ENCODE results near the gene NYAP1. TPM values are rescaled to one million over a fixed set of nuclear protein-coding genes. Genes with fewer than 3 reads are reported as not detected.
"Not testable (repeated sequence)": the region's sequence is repeated elsewhere in the genome, so short reads cannot be mapped to it uniquely, and the experiment has no call there.

The NYAP1 gene
- total RNA-seq, 1 experiment from 2014 or later = 1.3 TPM

GRCh38 chr7:100444311-100445278 lies 39.1 kb upstream of the NYAP1 start:
- DNase-seq (ENCODE audit: low spot score) = no peak
- CTCF ChIA-PET = no interaction called here
- H3K27me3 ChIP-seq (replicated peaks; ENCODE audit: insufficient read depth, low read depth, low read length, poor library complexity) = no peaks in the 10 kb centered on the region
- intact Hi-C loops (cut with micrococcal nuclease; ENCODE audit: unreplicated experiment) = no loop called here
- no peaks in the 10 kb centered on the region for H3K9me3 ChIP-seq (ENCODE audit: low read depth, low read length, poor library complexity, severe bottlenecking)
- H3K36me3 ChIP-seq (ENCODE audit: insufficient read depth, low read length, poor library complexity, severe bottlenecking) = no peaks in the 10 kb centered on the region
- H3K4me3 ChIP-seq (ENCODE audit: low read depth, low read length, poor library complexity, severe bottlenecking) = no peak overlapping the region
- TF ChIP-seq CTCF (conservative IDR thresholded peaks at IDR 0.05; ENCODE audit: low read depth, low read length) = no peak
- no peak for TF ChIP-seq EZH2 (IDR thresholded peaks at IDR 0.05; ENCODE audit: borderline replicate concordance, low read depth, low read length, poor library complexity, severe bottlenecking)
- POLR2A ChIA-PET (ENCODE audit: low non-redundant PET) = no interaction called here
- H3K27ac ChIP-seq (ENCODE audit: low read depth, low read length, poor library complexity, severe bottlenecking) = no peak overlapping the region
- BruUV-seq (replicated peaks) = no TSS peak
- no peaks in the 10 kb centered on the region for H3K4me1 ChIP-seq (ENCODE audit: insufficient read depth, low read length, poor library complexity, severe bottlenecking)

- H3K27ac ChIP-seq (ENCODE audit: low read depth, low read length, poor library complexity, severe bottlenecking) = no peak overlapping the region
- ChIA-PET CTCF (interaction anchor here (0.7 kb wide), 1 partner anchor 960 kb away, joined by 3 read pairs; no protein-coding TSS in a partner anchor), POLR2A (ENCODE audit: low non-redundant PET) (no interaction called here)
- H3K4me3 ChIP-seq (ENCODE audit: low read depth, low read length, poor library complexity, severe bottlenecking) = no peak overlapping the region
- intact Hi-C loops (cut with micrococcal nuclease; ENCODE audit: unreplicated experiment) = no loop called here
- no TSS peak for BruUV-seq (replicated peaks)
- no peaks in the 10 kb centered on the region for H3K9me3 ChIP-seq (ENCODE audit: low read depth, low read length, poor library complexity, severe bottlenecking)
- no peak for TF ChIP-seq EZH2 (IDR thresholded peaks at IDR 0.05; ENCODE audit: borderline replicate concordance, low read depth, low read length, poor library complexity, severe bottlenecking)
- TF ChIP-seq CTCF (conservative IDR thresholded peaks at IDR 0.05; ENCODE audit: low read depth, low read length) = no peak
- H3K27me3 ChIP-seq (replicated peaks; ENCODE audit: insufficient read depth, low read depth, low read length, poor library complexity) = no peaks in the 10 kb centered on the region
- H3K36me3 ChIP-seq (ENCODE audit: insufficient read depth, low read length, poor library complexity, severe bottlenecking) = no peaks in the 10 kb centered on the region
- no peaks in the 10 kb centered on the region for H3K4me1 ChIP-seq (ENCODE audit: insufficient read depth, low read length, poor library complexity, severe bottlenecking)
- no peak for DNase-seq (ENCODE audit: low spot score)
Observed at GRCh38 chr7:100446040-100446439, 37.7 kb upstream of the NYAP1 start.

GRCh38 chr7:100447363-100447762 lies 36.4 kb upstream of the NYAP1 start:
- H3K36me3 ChIP-seq (ENCODE audit: insufficient read depth, low read length, poor library complexity, severe bottlenecking); H3K4me1 ChIP-seq (ENCODE audit: insufficient read depth, low read length, poor library complexity, severe bottlenecking); H3K4me3 ChIP-seq (ENCODE audit: low read depth, low read length, poor library complexity, severe bottlenecking); BruUV-seq (replicated peaks); H3K27me3 ChIP-seq (replicated peaks; ENCODE audit: insufficient read depth, low read depth, low read length, poor library complexity); intact Hi-C loops (cut with micrococcal nuclease; ENCODE audit: unreplicated experiment); H3K9me3 ChIP-seq (ENCODE audit: low read depth, low read length, poor library complexity, severe bottlenecking); POLR2A ChIA-PET (ENCODE audit: low non-redundant PET); H3K27ac ChIP-seq (ENCODE audit: low read depth, low read length, poor library complexity, severe bottlenecking); DNase-seq (ENCODE audit: low spot score): not testable (repeated sequence)
- CTCF ChIA-PET = interaction anchor here (0.6 kb wide), 1 partner anchor 275 kb away, joined by 4 read pairs; no protein-coding TSS in a partner anchor

Measured in A673 (cell line).